ENCODE data around the gene CRYM. TPM values are rescaled to one million over a fixed set of nuclear protein-coding genes. Genes with fewer than 3 reads are reported as not detected.

The CRYM gene
- total RNA-seq, 1 experiment from 2014 or later = not detected

GRCh38 chr16:21301895-21302291, 23.8 kb upstream of the CRYM start:
- CTCF ChIA-PET = interaction anchor here (0.6 to 2.6 kb wide), 3 partner anchors 116 to 1395 kb away, joined by 3 to 20 read pairs (median 4); no protein-coding TSS in a partner anchor
- DNase-seq = no peak
- BruUV-seq (replicated peaks) = no TSS peak

GRCh38 chr16:21301168-21301894, 23.2 kb upstream of the CRYM start:
- no peak; the same call in 1 of the 2 replicates for TF ChIP-seq CTCF (conservative IDR thresholded peaks at IDR 0.05)
- TF ChIP-seq EZH2 (IDR thresholded peaks at IDR 0.05; ENCODE audit: low read depth) = no peak
- peaks cover 22% of the 10 kb centered on the region for H3K4me1 ChIP-seq (replicated peaks; ENCODE audit: insufficient read depth)
- DNase-seq = peak; percentile 79 to 88
- H3K27me3 ChIP-seq (ENCODE audit: insufficient read depth, low read depth) = no peaks in the 10 kb centered on the region
- peak overlapping the region; percentile 82 for H3K4me2 ChIP-seq
- intact Hi-C loops (cut with micrococcal nuclease; ENCODE audit: unreplicated experiment) = loop anchor here (2.0 to 10.0 kb wide), 5 partner anchors 263 to 1021 kb away; partner anchors contain the start of genes DCUN1D3, ERI2, LYRM1 and REXO5
- peak overlapping the region; percentile 97 for H2AFZ ChIP-seq
- no peaks in the 10 kb centered on the region for H3K36me3 ChIP-seq (ENCODE audit: low read depth)
- peaks cover 14% of the 10 kb centered on the region; the same call in 1 of the 2 replicates for H3F3A ChIP-seq (ENCODE audit: insufficient read depth, low read depth)
- ChIA-PET POLR2A (ENCODE audit: unreplicated experiment) (interaction anchor here (0.5 to 0.8 kb wide), 5 partner anchors 120 to 1096 kb away, joined by 3 to 7 read pairs (median 6); no protein-coding TSS in a partner anchor), CTCF (interaction anchor here (0.6 to 2.6 kb wide), 10 partner anchors 68 to 1018 kb away, joined by 3 to 20 read pairs (median 6); partner anchors contain the start of genes ANKS4B, ERI2, LDAF1 and REXO5)
- H4K20me1 ChIP-seq (ENCODE audit: insufficient read depth) = no peaks in the 10 kb centered on the region
- peaks cover 5% of the 10 kb centered on the region; the same call in 1 of the 2 replicates for H3K79me2 ChIP-seq (ENCODE audit: low read depth)
- no peaks in the 10 kb centered on the region for H3K9me3 ChIP-seq (ENCODE audit: insufficient read depth, low read depth)
- no TSS peak for BruUV-seq (replicated peaks)
- peak overlapping the region; percentile 88 for H3K4me3 ChIP-seq
- peak overlapping the region; percentile 85 for H3K27ac ChIP-seq
- no peaks in the 10 kb centered on the region for H3K9me2 ChIP-seq (ENCODE audit: insufficient read depth)

More at GRCh38 chr16:21301895-21302291, 23.8 kb upstream of the CRYM start:
- no peak for TF ChIP-seq EZH2 (IDR thresholded peaks at IDR 0.05; ENCODE audit: low read depth)
- TF ChIP-seq CTCF (conservative IDR thresholded peaks at IDR 0.05) = no peak; the same call in 1 of the 2 replicates
- Histone ChIP-seq H4K20me1 (ENCODE audit: insufficient read depth) (no peaks in the 10 kb centered on the region), H3K27ac (peak overlapping the region; percentile 85), H3K9me2 (ENCODE audit: insufficient read depth) (no peaks in the 10 kb centered on the region), H3K4me2 (peak overlapping the region; percentile 82), H3K4me3 (peak overlapping the region; percentile 88), H3K36me3 (ENCODE audit: low read depth) (no peaks in the 10 kb centered on the region), H3K27me3 (ENCODE audit: insufficient read depth, low read depth) (no peaks in the 10 kb centered on the region), H3K9me3 (ENCODE audit: insufficient read depth, low read depth) (no peaks in the 10 kb centered on the region), H3K4me1 (replicated peaks; ENCODE audit: insufficient read depth) (peaks cover 22% of the 10 kb centered on the region), H3K79me2 (ENCODE audit: low read depth) (peaks cover 5% of the 10 kb centered on the region; the same call in 1 of the 2 replicates), H3F3A (ENCODE audit: insufficient read depth, low read depth) (peaks cover 14% of the 10 kb centered on the region; the same call in 1 of the 2 replicates), H2AFZ (peak overlapping the region; percentile 97)
- POLR2A ChIA-PET (ENCODE audit: unreplicated experiment) = interaction anchor here (0.5 to 0.8 kb wide), 3 partner anchors 121 to 1096 kb away, joined by 3 to 7 read pairs (median 4); no protein-coding TSS in a partner anchor
- intact Hi-C loops (cut with micrococcal nuclease; ENCODE audit: unreplicated experiment) = loop anchor here (2.0 to 10.0 kb wide), 5 partner anchors 263 to 1020 kb away; partner anchors contain the start of genes DCUN1D3, ERI2, LYRM1 and REXO5

Measured in PC-9 (cell line).